SK-N-SH (cell line): ENCODE data around the gene KNDC1. TPM values are rescaled to one million over a fixed set of nuclear protein-coding genes. Genes with fewer than 3 reads are reported as not detected.

Source experiments
- CTCF ChIA-PET: fragments of 300-600, 350-600 bp; formaldehyde crosslinking; extraction: SDS; loops from one replicate; lab custom pipeline; 2021; lab: Yijun Ruan, JAX
- POLR2A ChIA-PET: fragments of 350-600 bp; sonication (Branson Sonifier 250); formaldehyde crosslinking; extraction: SDS; loops from one replicate; lab custom pipeline; 2020; ENCODE audit warnings: antibody characterized with exemption, inconsistent platforms; lab: Yijun Ruan, JAX
- DNase-seq: peaks from one replicate; pipeline ENCODE4 v3.0.0; 2012
- H2AFZ ChIP-seq: fragments of 200-600 bp; sonication (generic); 2 replicates; pipeline ENCODE4 v1.8.1; 2016; ENCODE audit warnings: antibody characterized with exemption, mild to moderate bottlenecking, low read depth
- H3F3A ChIP-seq: fragments of 200-600 bp; sonication (generic); replicated peaks from 2 replicates; pipeline ENCODE3; 2016; ENCODE audit warnings: antibody characterized with exemption, mild to moderate bottlenecking; ENCODE audit not compliant: insufficient read depth
- H3K27ac ChIP-seq, 2 experiments: fragments of 200-500 bp in 1 of 2; fragments of 200-600 bp in 1 of 2; sonication (Bioruptor generic) in 1 of 2; sonication (generic), shearing (Covaris generic) in 1 of 2; 2 replicates each; pipeline versions ENCODE4 v1.5.1 to v1.6.1; 2014 to 2016; ENCODE audit warnings: low read depth in 2 of 2, inconsistent platforms in 1 of 2, low read length in 1 of 2, mild to moderate bottlenecking in 1 of 2, mixed read lengths in 1 of 2
- H3K27me3 ChIP-seq: fragments of 200-600 bp; sonication (generic), shearing (Covaris generic); 2 replicates; pipeline ENCODE4 v1.6.1; 2016; ENCODE audit warnings: mixed run types; ENCODE audit not compliant: insufficient read depth
- H3K36me3 ChIP-seq, 2 experiments: fragments of 200-500 bp in 1 of 2; fragments of 200-600 bp in 1 of 2; sonication (Bioruptor generic) in 1 of 2; sonication (generic) in 1 of 2; replicated peaks in 1 of 2; 2 replicates each; pipeline versions ENCODE3 to v1.5.1; 2014 to 2016; ENCODE audit warnings: low read length in 1 of 2, mild to moderate bottlenecking in 1 of 2; ENCODE audit not compliant: insufficient read depth in 2 of 2, control insufficient read depth in 1 of 2
- H3K4me1 ChIP-seq, 2 experiments: fragments of 200-500 bp in 1 of 2; fragments of 200-600 bp in 1 of 2; sonication (Bioruptor generic) in 1 of 2; sonication (generic), shearing (Covaris generic) in 1 of 2; 2 replicates each; pipeline versions ENCODE4 v1.5.1 to v1.6.1; 2014 to 2016; ENCODE audit warnings: low read depth in 1 of 2, low read length in 1 of 2, mixed run types in 1 of 2; ENCODE audit not compliant: insufficient read depth in 2 of 2, control insufficient read depth in 1 of 2
- H3K4me2 ChIP-seq: fragments of 200-600 bp; sonication (generic), shearing (Covaris generic); 2 replicates; pipeline ENCODE4 v1.6.1; 2017; ENCODE audit warnings: mixed run types
- H3K4me3 ChIP-seq, 2 experiments: fragments of 200-500 bp in 1 of 2; fragments of 200-600 bp in 1 of 2; sonication (Bioruptor generic) in 1 of 2; sonication (generic), shearing (Covaris generic) in 1 of 2; 2 replicates each; pipeline versions ENCODE4 v1.5.1 to v1.8.1; 2014 to 2016; ENCODE audit warnings: low read depth in 2 of 2, inconsistent platforms in 1 of 2, low read length in 1 of 2, mild to moderate bottlenecking in 1 of 2, mixed read lengths in 1 of 2, moderate library complexity in 1 of 2
- H3K79me2 ChIP-seq: fragments of 200-600 bp; sonication (generic); 2 replicates; pipeline ENCODE4 v1.8.1; 2017; ENCODE audit warnings: mild to moderate bottlenecking; ENCODE audit not compliant: insufficient read depth
- H3K9ac ChIP-seq: fragments of 200-600 bp; sonication (generic); 2 replicates; pipeline ENCODE4 v1.6.1; 2017; ENCODE audit warnings: mixed run types
- H3K9me2 ChIP-seq: fragments of 200-600 bp; sonication (generic); 2 replicates; pipeline ENCODE4 v1.6.1; 2017; ENCODE audit warnings: mixed run types
- H3K9me3 ChIP-seq: fragments of 200-600 bp; sonication (generic); 2 replicates; pipeline ENCODE4 v1.6.1; 2017; ENCODE audit warnings: mixed run types, mild to moderate bottlenecking, moderate library complexity
- H4K20me1 ChIP-seq: fragments of 200-600 bp; sonication (generic); 2 replicates; pipeline ENCODE4 v1.6.1; 2017; ENCODE audit warnings: mild to moderate bottlenecking, mixed run types; ENCODE audit not compliant: insufficient read depth
- CTCF ChIP-seq: fragments of 200-600 bp; sonication (generic); IDR thresholded peaks from 2 replicates; pipeline ENCODE4 v1.6.1; 2017; ENCODE audit warnings: antibody characterized with exemption, mild to moderate bottlenecking, moderate library complexity
- ELF1 ChIP-seq: IDR thresholded peaks from 2 replicates; pipeline ENCODE4 v1.4.0; 2012
- EP300 ChIP-seq, 2 experiments: IDR thresholded peaks; 2 replicates each; pipeline versions ENCODE4 v1.4.0 to v1.6.1; 2012; ENCODE audit warnings: borderline replicate concordance in 1 of 2, low read depth in 1 of 2, low read length in 1 of 2
- FOSL2 ChIP-seq: IDR thresholded peaks from 2 replicates; pipeline ENCODE4 v1.4.0; 2012; ENCODE audit warnings: low read depth, mild to moderate bottlenecking, moderate library complexity, borderline replicate concordance
- NRF1 ChIP-seq: IDR thresholded peaks from 2 replicates; pipeline ENCODE4 v1.6.1; 2012; ENCODE audit warnings: low read depth, mild to moderate bottlenecking, low read length
- REST ChIP-seq: IDR thresholded peaks from 2 replicates; pipeline ENCODE4 v1.6.1; 2012; ENCODE audit warnings: mild to moderate bottlenecking, low read depth, low read length, moderate library complexity
- RFX5 ChIP-seq: IDR thresholded peaks from 2 replicates; pipeline ENCODE4 v1.6.1; 2012; ENCODE audit warnings: mild to moderate bottlenecking, improper control_type of control experiment, low read length
- SIN3A ChIP-seq: IDR thresholded peaks from 2 replicates; pipeline ENCODE4 v1.6.1; 2012; ENCODE audit warnings: low read depth, mild to moderate bottlenecking, low read length, moderate library complexity, borderline replicate concordance
- TCF12 ChIP-seq: IDR thresholded peaks from 2 replicates; pipeline ENCODE4 v1.4.0; 2012
- USF1 ChIP-seq: IDR thresholded peaks from 2 replicates; pipeline ENCODE4 v1.4.0; 2012; ENCODE audit warnings: low read depth, borderline replicate concordance
- USF2 ChIP-seq: fragments of 150-350 bp; IDR thresholded peaks from 2 replicates; pipeline ENCODE4 v1.6.1; 2017; ENCODE audit warnings: antibody characterized with exemption, low read length, low read depth, borderline replicate concordance
- YY1 ChIP-seq: IDR thresholded peaks from 2 replicates; pipeline ENCODE4 v1.4.0; 2012; ENCODE audit warnings: low read depth, mild to moderate bottlenecking
- ZBTB33 ChIP-seq: IDR thresholded peaks from 2 replicates; pipeline ENCODE4 v1.4.0; 2012; ENCODE audit warnings: low read depth, borderline replicate concordance
- WGBS: methylation state at CpG from one replicate; pipeline ENCODE4 v1.1.6; 2017; ENCODE audit warnings: low lambda C conversion rate; 5-methylcytosine and 5-hydroxymethylcytosine counted together
- polyA plus RNA-seq, 3 experiments: library from polyadenylated mRNA; depleted of rRNA; stranded (reverse); fragments of >200 nt; gene quantifications; 2 replicates each; pipeline ENCODE4 v1.2.3, GENCODE V29; 2012

Gene KNDC1
- polyA plus RNA-seq, 1 of the 3 experiments (the other 2 are of a cell fraction) = 1.4 TPM

- no peaks in the 10 kb centered on the region for H3K9me2 ChIP-seq
- no peak overlapping the region for H3K9ac ChIP-seq
- no peak overlapping the region for H3K4me3 ChIP-seq
- H3K9me3 ChIP-seq = no peaks in the 10 kb centered on the region
- H3F3A ChIP-seq = peaks cover 4% of the 10 kb centered on the region
- DNase-seq = no peak
- no peaks in the 10 kb centered on the region for H3K79me2 ChIP-seq
- H4K20me1 ChIP-seq = no peaks in the 10 kb centered on the region
- no peak overlapping the region for H3K27ac ChIP-seq
- H2AFZ ChIP-seq = no peak overlapping the region
- ChIA-PET POLR2A (no interaction called here), CTCF (interaction anchor here (1.2 to 3.6 kb wide), 4 partner anchors 15 to 255 kb away, joined by 4 to 13 read pairs (median 4); no protein-coding TSS in a partner anchor)
- WGBS = 40% methylated on average over 4 of the region's 23 CpGs
- H3K27me3 ChIP-seq = 0 out of 2 replicates have a peak, but pooled peaks cover 5% of the 10 kb centered on the region
- H3K4me2 ChIP-seq = no peak overlapping the region
- no peaks in the 10 kb centered on the region for H3K36me3 ChIP-seq
- no peak for TF ChIP-seq ZBTB33
- no peak for TF ChIP-seq NRF1
- no peak for TF ChIP-seq CTCF
- no peak for TF ChIP-seq FOSL2
- TF ChIP-seq USF2 = no peak
- TF ChIP-seq USF1 = no peak
- TF ChIP-seq REST = no peak
- TF ChIP-seq RFX5 = no peak
- TF ChIP-seq EP300 (IDR thresholded peaks at IDR 0.05; ENCODE audit: borderline replicate concordance in 1 of 2, low read depth in 1 of 2, low read length in 1 of 2) = no peak
- TF ChIP-seq YY1 = no peak
- TF ChIP-seq ELF1 = no peak
- no peak for TF ChIP-seq SIN3A
- TF ChIP-seq TCF12 = no peak
- peaks cover 0 to 22% of the 10 kb centered on the region in 2 experiments; a peak in 1 of 4 replicates for H3K4me1 ChIP-seq
Measured at GRCh38 chr10:133158756-133159610, 1.0 kb upstream of the KNDC1 start.
